HL-60/S4 (cell line): Measurements from ENCODE around the gene PRTG.
"Not testable (repeated sequence)": the region's sequence is repeated elsewhere in the genome, so short reads cannot be mapped to it uniquely, and the experiment has no call there.

Source experiments
- in situ Hi-C: fragments of 300-500 bp; cut with MboI; formaldehyde crosslinking; loops from 2 replicates; pipeline ENCODE4 v1.14.3; 2022; ENCODE audit warnings: low sequenced_read_pairs

Gene PRTG

GRCh38 chr15:55707518-55707917, 35.4 kb downstream of the PRTG start:
- in situ Hi-C loops = no loop called here

- in situ Hi-C loops = no loop called here
These were observed 39.1 kb downstream of the PRTG start for GRCh38 chr15:55703873-55704301.

GRCh38 chr15:55700876-55701275, 42.1 kb downstream of the PRTG start:
- in situ Hi-C loops = no loop called here

GRCh38 chr15:55698653-55699052, 44.3 kb downstream of the PRTG start:
- in situ Hi-C loops = no loop called here

DNA sequence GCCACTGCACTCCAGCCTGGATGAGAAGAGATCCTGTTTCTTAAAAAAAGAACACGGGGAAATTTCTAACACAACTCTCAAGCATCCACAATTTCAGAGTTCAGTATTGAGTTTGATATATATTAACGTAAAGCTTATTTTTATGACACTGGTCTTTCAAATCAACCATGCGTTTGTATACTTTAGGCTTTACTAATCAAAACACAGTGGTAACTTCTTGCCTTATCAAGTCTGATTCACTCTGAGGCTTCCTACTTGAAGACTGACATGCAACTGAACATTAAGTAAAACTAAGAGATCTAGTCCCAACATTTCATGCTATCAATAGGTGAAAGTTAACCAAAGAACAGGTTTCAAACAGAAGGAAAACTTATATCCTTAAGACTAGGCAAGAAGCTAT, 46.7 kb downstream of the PRTG start:
- in situ Hi-C loops = no loop called here

DNA sequence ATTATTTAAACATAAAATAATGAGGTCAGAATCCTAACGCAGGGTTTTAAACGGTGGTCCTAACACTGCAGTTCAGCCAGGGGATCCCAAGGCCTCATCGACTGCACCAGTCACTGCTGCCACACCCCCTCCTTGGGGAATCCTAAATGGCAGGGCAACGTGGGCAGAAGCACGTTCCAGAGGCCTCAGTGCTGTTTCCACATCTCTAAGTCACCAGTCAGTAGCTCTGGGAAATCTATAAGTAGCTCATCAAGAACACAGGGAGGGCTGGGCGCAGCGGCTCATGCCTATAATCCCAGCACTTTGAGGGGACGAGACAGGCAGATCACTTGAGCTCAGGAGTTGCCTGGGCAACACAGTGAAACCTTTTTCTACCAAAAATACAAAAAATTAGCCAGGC, 47.5 kb downstream of the PRTG start:
- in situ Hi-C loops = no loop called here

- in situ Hi-C loops = no loop called here
These were observed 48.3 kb downstream of the PRTG start for GRCh38 chr15:55694652-55695150.

- in situ Hi-C loops = not testable (repeated sequence)
These were observed 49.8 kb downstream of the PRTG start for GRCh38 chr15:55693116-55693515.

DNA sequence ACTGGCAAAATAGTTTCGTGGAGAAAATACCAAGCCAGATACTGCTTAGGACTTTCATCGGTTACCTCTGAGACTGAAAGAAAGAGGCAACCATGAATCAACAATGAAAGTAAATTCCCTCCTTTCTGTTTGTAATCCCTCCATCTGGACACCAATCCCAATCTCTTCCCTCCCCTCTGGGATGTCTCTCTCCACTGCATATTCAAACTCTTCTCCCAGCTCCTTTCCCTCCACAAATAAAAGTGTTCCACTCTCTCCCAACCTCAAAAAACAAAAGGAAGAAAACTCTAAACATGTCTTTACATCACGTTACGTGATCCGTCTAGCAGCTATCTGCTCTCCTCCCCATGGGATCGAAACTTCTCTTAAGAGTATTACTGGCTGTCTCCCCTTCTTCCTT, 55.2 kb downstream of the PRTG start:
- in situ Hi-C loops = no loop called here

GRCh38 chr15:55685286-55685685, 57.7 kb downstream of the PRTG start:
- in situ Hi-C loops = no loop called here

- in situ Hi-C loops = no loop called here
These were observed 59.6 kb downstream of the PRTG start for GRCh38 chr15:55683376-55683775.

- in situ Hi-C loops = no loop called here
These were observed 61.3 kb downstream of the PRTG start for GRCh38 chr15:55681631-55682030.

DNA sequence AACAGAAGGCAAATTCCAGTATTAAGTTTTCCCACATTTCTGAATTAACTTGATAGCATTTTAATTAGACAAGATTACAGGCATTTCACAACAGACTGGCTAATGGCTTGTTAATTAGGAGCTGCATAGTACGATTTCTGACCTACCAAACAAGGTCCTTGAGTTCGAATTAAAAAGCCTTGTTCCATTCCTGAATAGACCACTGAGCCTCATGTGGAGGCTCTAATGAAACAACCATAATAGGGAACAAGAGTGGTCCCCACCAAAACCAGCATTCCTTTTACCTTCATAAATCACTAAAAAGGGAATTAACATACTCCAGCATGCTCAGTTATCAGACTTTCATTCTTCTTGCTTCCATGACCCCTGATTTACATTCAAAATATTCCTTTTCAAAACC, 66.4 kb downstream of the PRTG start:
- in situ Hi-C loops = no loop called here

GRCh38 chr15:55673287-55673686, 69.7 kb downstream of the PRTG start:
- in situ Hi-C loops = loop anchor here (25.0 kb wide), 1 partner anchor 764 kb away; no protein-coding TSS in a partner anchor

DNA sequence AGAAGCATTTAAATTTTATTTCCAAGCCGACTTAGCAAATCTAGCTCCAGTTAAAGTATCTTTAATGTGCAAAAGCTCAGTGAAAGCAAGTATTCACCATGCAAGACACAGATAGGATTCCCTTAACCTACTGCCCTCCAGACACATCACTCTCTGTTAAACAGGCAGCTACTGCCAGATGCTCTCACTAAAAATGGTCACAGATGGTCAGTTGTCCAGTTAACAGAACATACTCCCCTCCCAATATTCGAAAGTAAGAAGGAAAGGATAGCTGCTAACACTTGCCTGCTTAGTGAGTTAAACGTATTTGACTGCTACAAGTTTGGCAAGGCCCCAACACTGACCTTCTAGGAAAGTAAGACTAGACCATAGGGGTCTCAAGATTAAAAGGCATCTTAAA, 73.7 kb downstream of the PRTG start:
- in situ Hi-C loops = loop anchor here (25.0 kb wide), 1 partner anchor 768 kb away; no protein-coding TSS in a partner anchor

DNA sequence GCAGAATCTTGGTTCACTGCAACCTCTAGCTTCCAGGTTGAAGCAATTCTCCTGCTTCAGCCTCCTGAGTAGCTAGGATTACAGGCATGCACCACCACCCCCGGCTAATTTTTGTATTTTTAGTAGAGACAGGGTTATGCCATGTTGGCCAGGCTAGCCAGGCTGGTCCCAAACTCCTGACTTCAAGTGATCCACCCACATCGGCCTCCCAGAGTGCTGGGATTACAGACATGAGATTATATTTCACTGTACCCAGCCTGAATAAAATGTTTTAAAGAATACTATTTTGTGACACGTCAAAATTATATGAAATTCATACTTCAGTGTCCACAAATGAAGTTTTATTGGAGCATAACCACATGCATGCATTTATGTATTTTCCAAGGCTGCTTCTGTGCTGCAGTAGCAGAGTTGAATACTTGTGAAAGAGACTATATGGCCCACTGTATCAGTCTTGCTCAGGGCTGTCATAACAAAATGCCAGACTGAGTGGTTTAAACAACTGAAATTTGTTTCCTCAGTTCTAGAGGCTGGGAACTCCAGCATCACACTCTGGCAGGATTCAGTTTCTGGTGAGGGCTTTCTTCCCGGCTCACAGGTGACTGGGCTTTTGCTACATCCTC, 77.2 kb downstream of the PRTG start:
- in situ Hi-C loops = loop anchor here (25.0 kb wide), 1 partner anchor 772 kb away; no protein-coding TSS in a partner anchor

DNA sequence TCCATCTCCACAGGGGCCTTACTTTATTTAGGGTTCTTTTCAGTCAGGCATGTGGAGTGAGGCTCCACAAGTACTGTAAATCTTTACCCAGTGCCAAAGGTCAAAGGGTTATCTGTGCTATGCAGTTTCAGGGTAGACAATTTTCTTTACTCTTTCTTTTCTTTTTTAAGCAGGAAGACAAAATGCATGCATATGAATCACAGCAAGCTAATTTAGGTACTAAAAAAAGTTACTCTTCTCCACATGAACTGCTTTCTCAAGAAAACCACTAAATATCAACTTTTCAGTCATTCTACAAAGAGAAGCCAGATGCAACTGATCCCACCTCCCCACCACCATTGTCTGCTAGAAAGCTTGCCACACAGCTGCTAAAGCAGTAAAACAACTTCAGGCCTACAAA, 81.5 kb downstream of the PRTG start:
- in situ Hi-C loops = loop anchor here (25.0 kb wide), 1 partner anchor 776 kb away; no protein-coding TSS in a partner anchor

DNA sequence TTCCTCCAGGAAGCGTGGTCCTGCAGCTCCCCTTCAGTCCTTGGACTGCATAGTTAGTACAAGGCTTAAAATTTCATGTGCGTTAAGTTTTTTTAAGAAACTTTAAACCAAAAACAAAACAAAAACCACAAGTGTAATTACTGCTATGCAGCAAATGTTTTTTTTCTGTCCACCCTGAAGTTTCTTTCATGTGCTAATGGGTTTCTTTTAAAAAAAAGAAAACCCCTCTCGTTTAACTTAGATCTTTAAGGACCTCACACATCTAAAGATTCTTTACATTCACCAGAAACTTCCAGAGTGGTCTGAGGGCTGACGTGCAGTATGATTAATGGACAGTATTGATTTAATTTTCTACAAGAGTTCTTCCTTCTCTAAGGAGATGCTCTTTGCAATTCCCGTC, 82.8 kb downstream of the PRTG start:
- in situ Hi-C loops = loop anchor here (25.0 kb wide), 1 partner anchor 777 kb away; no protein-coding TSS in a partner anchor

- in situ Hi-C loops = loop anchor here (25.0 kb wide), 1 partner anchor 778 kb away; no protein-coding TSS in a partner anchor
These were observed 83.5 kb downstream of the PRTG start for GRCh38 chr15:55659481-55659880.

GRCh38 chr15:55658886-55659285, 84.1 kb downstream of the PRTG start:
- in situ Hi-C loops = loop anchor here (25.0 kb wide), 1 partner anchor 778 kb away; no protein-coding TSS in a partner anchor

DNA sequence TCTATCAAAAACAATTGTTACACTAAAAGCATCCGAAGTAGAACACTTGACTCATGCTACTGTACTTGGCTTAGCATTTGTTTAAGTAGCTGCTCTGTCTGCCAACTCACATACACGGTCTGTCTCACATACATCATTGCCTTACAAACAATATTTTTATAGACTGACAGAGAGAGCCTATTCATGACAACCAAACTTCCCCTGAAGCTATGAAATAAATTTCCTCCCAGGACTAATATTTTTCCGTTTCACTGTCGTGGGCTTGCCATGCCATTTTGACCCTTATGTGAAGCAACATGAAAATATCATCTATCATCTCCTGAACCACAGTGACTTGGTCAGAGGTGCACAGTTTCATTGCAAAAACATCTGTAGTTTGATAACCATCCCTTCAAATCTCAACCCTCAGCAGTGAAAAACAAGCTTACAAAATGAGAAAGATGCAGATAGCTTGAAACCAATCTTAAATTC, 88.4 kb downstream of the PRTG start:
- in situ Hi-C loops = loop anchor here (25.0 kb wide), 1 partner anchor 783 kb away; no protein-coding TSS in a partner anchor

GRCh38 chr15:55652909-55653495, 90.0 kb downstream of the PRTG start:
- in situ Hi-C loops = loop anchor here (25.0 kb wide), 1 partner anchor 784 kb away; no protein-coding TSS in a partner anchor
